Neural cell (in vitro differentiated cells): ENCODE data around the gene RGS18. TPM values are rescaled to one million over a fixed set of nuclear protein-coding genes. Genes with fewer than 3 reads are reported as not detected.
"Not testable (repeated sequence)": the region's sequence is repeated elsewhere in the genome, so short reads cannot be mapped to it uniquely, and the experiment has no call there.

Experiments
- H2AFZ ChIP-seq: fragments of 200-600, 300-800 bp; sonication (generic), shearing (Covaris generic); 2 replicates; pipeline ENCODE4 v1.6.0; 2014; ENCODE audit warnings: low read depth, mild to moderate bottlenecking, antibody characterized with exemption, low read length, moderate library complexity
- H3F3A ChIP-seq: fragments of 200-600 bp; shearing (Covaris generic); 2 replicates; pipeline ENCODE4 v1.6.1; 2016; ENCODE audit warnings: mild to moderate bottlenecking, moderate library complexity, mixed read lengths, antibody characterized with exemption, low read length; ENCODE audit not compliant: insufficient read depth, poor library complexity, severe bottlenecking
- H3K27ac ChIP-seq: fragments of 200-600, 300-800 bp; sonication (generic), shearing (Covaris generic); 2 replicates; pipeline ENCODE4 v1.5.1; 2014; ENCODE audit warnings: mild to moderate bottlenecking, low read length, moderate library complexity
- H3K27me3 ChIP-seq: fragments of 300-800, 200-600 bp; sonication (generic), shearing (Covaris generic); 2 replicates; pipeline ENCODE4 v1.6.0; 2014; ENCODE audit warnings: mild to moderate bottlenecking, low read depth, low read length, moderate library complexity; ENCODE audit not compliant: insufficient read depth
- H3K36me3 ChIP-seq: fragments of 300-800, 200-600 bp; sonication (generic), shearing (Covaris generic); 2 replicates; pipeline ENCODE4 v1.5.1; 2014; ENCODE audit warnings: mild to moderate bottlenecking, antibody characterized with exemption, low read length, moderate library complexity; ENCODE audit not compliant: insufficient read depth
- H3K4me2 ChIP-seq: fragments of 300-800, 200-600 bp; sonication (generic), shearing (Covaris generic); 2 replicates; pipeline ENCODE4 v1.6.0; 2014; ENCODE audit warnings: mild to moderate bottlenecking, low read length
- H3K4me3 ChIP-seq: fragments of 300-800, 200-600 bp; sonication (generic), shearing (Covaris generic); 2 replicates; pipeline ENCODE4 v1.5.1; 2014; ENCODE audit warnings: mild to moderate bottlenecking, low read length, moderate library complexity
- H3K79me2 ChIP-seq: fragments of 200-600 bp; shearing (Covaris generic); replicated peaks from 2 replicates; pipeline ENCODE4 v1.6.0; 2014; ENCODE audit warnings: mild to moderate bottlenecking, low read length, moderate library complexity; ENCODE audit not compliant: insufficient read depth
- H3K9ac ChIP-seq: fragments of 300-800, 200-600 bp; sonication (generic), shearing (Covaris generic); 2 replicates; pipeline ENCODE4 v1.6.1; 2016; ENCODE audit warnings: mild to moderate bottlenecking, low read length, mixed read lengths
- H3K9me2 ChIP-seq: fragments of 200-600 bp; shearing (Covaris generic); 2 replicates; pipeline ENCODE4 v1.6.1; 2016; ENCODE audit warnings: mild to moderate bottlenecking, low read length, mixed read lengths; ENCODE audit not compliant: insufficient read depth
- H3K9me3 ChIP-seq: fragments of 200-600, 300-800 bp; sonication (generic), shearing (Covaris generic); 2 replicates; pipeline ENCODE4 v1.6.1; 2016; ENCODE audit warnings: mild to moderate bottlenecking, mixed run types, low read length, moderate library complexity, mixed read lengths
- H4K20me1 ChIP-seq: fragments of 200-600 bp; shearing (Covaris generic); 2 replicates; pipeline ENCODE4 v1.6.1; 2016; ENCODE audit warnings: mild to moderate bottlenecking, mixed run types; ENCODE audit not compliant: insufficient read depth
- EZH2 ChIP-seq: fragments of 200-600, 300-800 bp; shearing (Covaris generic), sonication (generic); IDR thresholded peaks from 2 replicates; pipeline ENCODE4 v1.6.1; 2014; ENCODE audit warnings: antibody characterized with exemption, low read length, borderline replicate concordance, mild to moderate bottlenecking; ENCODE audit not compliant: insufficient read depth, poor library complexity, severe bottlenecking
- MXI1 ChIP-seq: fragments of 450-650 bp; conservative IDR thresholded peaks from 2 replicates; pipeline ENCODE4 v1.6.1; 2014; ENCODE audit warnings: antibody characterized with exemption, mild to moderate bottlenecking; ENCODE audit not compliant: poor library complexity, severe bottlenecking
- POLR2AphosphoS5 ChIP-seq: IDR thresholded peaks from 2 replicates; pipeline ENCODE4 v1.6.1; 2012
- RAD21 ChIP-seq: fragments of 450-650 bp; conservative IDR thresholded peaks from 2 replicates; pipeline ENCODE4 v1.6.1; 2014; ENCODE audit warnings: antibody characterized with exemption, mild to moderate bottlenecking, moderate library complexity
- SMC3 ChIP-seq: fragments of 450-650 bp; conservative IDR thresholded peaks from 2 replicates; pipeline ENCODE4 v1.6.1; 2014; ENCODE audit warnings: antibody characterized with exemption, mild to moderate bottlenecking, moderate library complexity; ENCODE audit not compliant: poor library complexity
- polyA plus RNA-seq: library from polyadenylated mRNA; depleted of rRNA; stranded (reverse); fragments of >200 nt; gene quantifications from 2 replicates; pipeline ENCODE4 v1.2.3, GENCODE V29; 2014
- TF ChIP-seq, protein P1 (sequence below): IDR thresholded peaks from 2 replicates; pipeline ENCODE4 v1.6.1; 2012; ENCODE audit warnings: borderline replicate concordance

RGS18 gene
- polyA plus RNA-seq, 1 donor from 2014 or later = not detected

DNA sequence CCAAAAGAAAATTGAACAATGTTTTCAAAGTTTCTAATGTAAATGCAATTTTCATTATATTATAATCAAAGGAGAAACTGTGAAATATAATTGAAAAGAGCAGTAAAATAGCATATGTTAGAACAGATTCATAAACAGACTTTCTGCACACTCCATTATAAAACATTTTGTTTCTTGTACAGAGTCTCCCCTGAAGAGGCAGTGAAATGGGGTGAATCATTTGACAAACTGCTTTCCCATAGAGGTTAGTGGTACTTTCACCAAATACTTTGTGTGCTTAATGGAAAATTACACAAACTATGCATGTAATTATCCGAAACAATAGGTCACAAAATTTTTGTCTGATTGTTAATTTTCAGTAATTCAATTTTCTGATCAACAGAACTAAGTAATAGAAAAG lies 1.9 kb downstream of the RGS18 start:
- Histone ChIP-seq H3K27ac (no peak overlapping the region), H3K9me2 (no peaks in the 10 kb centered on the region), H3K36me3 (no peaks in the 10 kb centered on the region), H3K4me3 (no peak overlapping the region), H4K20me1 (no peaks in the 10 kb centered on the region), H2AFZ (no peak overlapping the region), H3K9ac (no peak overlapping the region), H3K79me2 (no peaks in the 10 kb centered on the region), H3K27me3 (no peaks in the 10 kb centered on the region), H3K4me2 (no peak overlapping the region), H3K9me3 (no peaks in the 10 kb centered on the region), H3F3A (no peaks in the 10 kb centered on the region)
- TF ChIP-seq POLR2AphosphoS5 (no peak), EZH2 (no peak)
- TF ChIP-seq, protein P1, sequence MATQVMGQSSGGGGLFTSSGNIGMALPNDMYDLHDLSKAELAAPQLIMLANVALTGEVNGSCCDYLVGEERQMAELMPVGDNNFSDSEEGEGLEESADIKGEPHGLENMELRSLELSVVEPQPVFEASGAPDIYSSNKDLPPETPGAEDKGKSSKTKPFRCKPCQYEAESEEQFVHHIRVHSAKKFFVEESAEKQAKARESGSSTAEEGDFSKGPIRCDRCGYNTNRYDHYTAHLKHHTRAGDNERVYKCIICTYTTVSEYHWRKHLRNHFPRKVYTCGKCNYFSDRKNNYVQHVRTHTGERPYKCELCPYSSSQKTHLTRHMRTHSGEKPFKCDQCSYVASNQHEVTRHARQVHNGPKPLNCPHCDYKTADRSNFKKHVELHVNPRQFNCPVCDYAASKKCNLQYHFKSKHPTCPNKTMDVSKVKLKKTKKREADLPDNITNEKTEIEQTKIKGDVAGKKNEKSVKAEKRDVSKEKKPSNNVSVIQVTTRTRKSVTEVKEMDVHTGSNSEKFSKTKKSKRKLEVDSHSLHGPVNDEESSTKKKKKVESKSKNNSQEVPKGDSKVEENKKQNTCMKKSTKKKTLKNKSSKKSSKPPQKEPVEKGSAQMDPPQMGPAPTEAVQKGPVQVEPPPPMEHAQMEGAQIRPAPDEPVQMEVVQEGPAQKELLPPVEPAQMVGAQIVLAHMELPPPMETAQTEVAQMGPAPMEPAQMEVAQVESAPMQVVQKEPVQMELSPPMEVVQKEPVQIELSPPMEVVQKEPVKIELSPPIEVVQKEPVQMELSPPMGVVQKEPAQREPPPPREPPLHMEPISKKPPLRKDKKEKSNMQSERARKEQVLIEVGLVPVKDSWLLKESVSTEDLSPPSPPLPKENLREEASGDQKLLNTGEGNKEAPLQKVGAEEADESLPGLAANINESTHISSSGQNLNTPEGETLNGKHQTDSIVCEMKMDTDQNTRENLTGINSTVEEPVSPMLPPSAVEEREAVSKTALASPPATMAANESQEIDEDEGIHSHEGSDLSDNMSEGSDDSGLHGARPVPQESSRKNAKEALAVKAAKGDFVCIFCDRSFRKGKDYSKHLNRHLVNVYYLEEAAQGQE = no peak

DNA sequence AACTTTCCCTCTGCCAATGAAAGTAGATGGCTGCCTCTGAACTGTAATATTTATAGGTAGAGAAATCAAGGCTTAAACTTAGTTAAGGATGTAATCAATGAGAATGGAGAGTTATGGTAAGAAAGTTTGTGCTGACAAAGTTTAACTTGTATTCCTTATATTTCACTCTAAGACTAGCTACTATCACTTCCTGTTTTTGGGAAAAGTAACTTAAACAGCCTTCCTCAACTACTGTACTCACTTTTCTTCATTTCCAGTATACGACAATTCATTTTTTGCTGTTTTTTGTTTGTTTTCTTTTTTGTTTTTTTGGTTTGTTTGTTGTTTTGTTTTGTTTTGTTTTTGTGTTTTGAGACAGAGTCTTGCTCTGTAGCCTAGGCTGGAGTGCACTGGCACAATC lies 3.7 kb downstream of the RGS18 start:
- no peaks in the 10 kb centered on the region for H3K9me2 ChIP-seq
- no peaks in the 10 kb centered on the region for H3K79me2 ChIP-seq
- no peak overlapping the region for H3K4me3 ChIP-seq
- no peaks in the 10 kb centered on the region for H3K9me3 ChIP-seq
- no peak overlapping the region for H3K4me2 ChIP-seq
- no peaks in the 10 kb centered on the region for H3K36me3 ChIP-seq
- H2AFZ ChIP-seq = no peak overlapping the region
- no peak overlapping the region for H3K27ac ChIP-seq
- H3K9ac ChIP-seq = no peak overlapping the region
- no peaks in the 10 kb centered on the region for H4K20me1 ChIP-seq
- no peaks in the 10 kb centered on the region for H3F3A ChIP-seq
- no peak for TF ChIP-seq EZH2
- H3K27me3 ChIP-seq = no peaks in the 10 kb centered on the region

DNA sequence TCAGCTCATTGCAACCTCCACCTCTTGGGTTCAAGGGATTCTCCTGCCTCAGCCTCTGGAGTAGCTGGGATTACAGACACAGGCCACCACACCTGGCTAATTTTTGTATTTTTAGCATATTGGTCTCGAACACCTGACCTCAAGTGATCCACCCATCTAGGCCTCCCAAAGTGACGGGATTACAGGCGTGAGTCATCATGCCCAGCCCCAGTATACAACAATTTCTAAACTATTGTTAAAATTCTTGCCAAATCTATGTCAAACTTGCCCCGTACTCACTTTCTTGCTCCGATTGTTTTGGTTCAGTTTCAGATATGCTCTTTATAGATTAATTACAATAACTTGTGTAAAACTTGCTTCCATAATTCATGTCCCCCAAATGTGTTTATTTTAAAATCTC lies 4.1 kb downstream of the RGS18 start:
- no peaks in the 10 kb centered on the region for H3K79me2 ChIP-seq
- H3K27me3 ChIP-seq = no peaks in the 10 kb centered on the region
- no peaks in the 10 kb centered on the region for H3K9me3 ChIP-seq
- no peaks in the 10 kb centered on the region for H3F3A ChIP-seq
- TF ChIP-seq, protein P1 = no peak
- TF ChIP-seq RAD21 = no peak
- no peak for TF ChIP-seq POLR2AphosphoS5
- TF ChIP-seq MXI1 = no peak
- no peak for TF ChIP-seq SMC3
- no peak overlapping the region for H3K9ac ChIP-seq
- H2AFZ ChIP-seq = no peak overlapping the region
- no peaks in the 10 kb centered on the region for H3K36me3 ChIP-seq
- no peak overlapping the region for H3K4me2 ChIP-seq
- no peaks in the 10 kb centered on the region for H3K9me2 ChIP-seq
- no peaks in the 10 kb centered on the region for H4K20me1 ChIP-seq
- H3K4me3 ChIP-seq = no peak overlapping the region
- H3K27ac ChIP-seq = no peak overlapping the region

DNA sequence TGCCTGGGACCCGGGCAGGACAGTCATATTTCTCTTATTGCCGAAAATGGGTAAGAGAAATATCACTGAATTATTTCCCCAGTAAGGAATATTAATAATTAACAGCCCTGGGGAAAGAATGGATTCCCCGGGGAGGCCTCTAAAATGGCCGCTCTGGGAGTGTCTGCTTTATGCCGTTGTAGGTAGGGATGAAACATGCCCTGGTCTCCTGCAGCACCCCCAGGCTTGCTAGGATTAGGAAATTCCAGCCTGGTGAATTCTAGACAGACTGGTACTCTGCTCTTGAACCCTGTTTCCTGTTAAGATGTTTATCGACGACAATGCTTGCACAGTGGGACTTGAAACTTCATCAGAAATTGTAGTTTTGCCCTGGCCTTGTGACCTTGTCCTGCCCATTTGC lies 6.7 kb downstream of the RGS18 start:
- not testable (repeated sequence) for H3K79me2 ChIP-seq, H3F3A ChIP-seq, H4K20me1 ChIP-seq, H3K4me2 ChIP-seq, H3K27ac ChIP-seq, H3K4me3 ChIP-seq, H3K9me3 ChIP-seq, H2AFZ ChIP-seq, H3K36me3 ChIP-seq, H3K27me3 ChIP-seq, H3K9ac ChIP-seq, H3K9me2 ChIP-seq
